ENCODE results near the gene DCAF15.
"Not testable (repeated sequence)": the region's sequence is repeated elsewhere in the genome, so short reads cannot be mapped to it uniquely, and the experiment has no call there.

Gene DCAF15

DNA sequence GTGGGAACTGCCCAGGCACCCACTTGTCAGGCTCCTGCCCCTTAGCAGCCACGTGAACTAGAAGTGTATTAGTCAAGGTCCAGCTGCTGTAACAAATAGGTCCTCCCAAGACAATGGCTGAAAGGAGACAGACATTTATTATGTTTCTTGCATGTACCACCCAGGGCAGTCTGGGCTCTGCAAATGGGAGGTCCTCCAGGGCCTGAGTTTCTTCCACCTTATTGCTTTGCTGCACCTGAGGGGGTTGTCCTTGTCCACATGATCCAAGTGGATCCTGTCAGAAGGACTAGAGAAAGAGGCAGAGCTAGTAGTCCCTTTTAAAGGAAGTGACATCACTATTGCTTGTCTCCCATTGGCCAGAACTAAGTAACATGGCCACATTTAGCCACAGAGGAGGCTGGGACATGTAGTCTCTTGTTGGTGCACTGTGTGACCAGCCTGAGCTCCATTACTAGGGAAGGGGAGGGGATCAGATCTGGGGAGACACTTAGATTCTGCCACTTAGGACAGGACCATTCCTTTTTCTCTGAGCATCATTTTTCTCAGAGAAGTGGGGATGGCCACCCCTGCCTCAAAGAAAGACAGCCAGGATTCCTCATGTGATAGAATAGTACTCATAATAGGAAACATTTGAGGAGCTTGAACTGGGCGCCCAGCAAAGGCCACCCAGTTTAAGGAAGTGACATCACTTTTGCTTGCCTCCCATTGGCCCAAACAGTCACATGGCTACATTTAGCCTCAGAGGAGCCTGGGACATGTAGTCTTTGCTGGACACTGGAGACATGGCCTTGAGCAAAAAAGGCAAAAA, 31.2 kb upstream of the DCAF15 start:
- H3K4me3 Mint-ChIP-seq = no peak overlapping the region
- ATAC-seq (replicated peaks) = peak; percentile 78
- H3K36me3 Mint-ChIP-seq (ENCODE audit: insufficient read depth) = peaks cover 28% of the 10 kb centered on the region
- peak overlapping the region; percentile 10 to 68 for H3K27ac Mint-ChIP-seq
- no peaks in the 10 kb centered on the region for H3K9me3 Mint-ChIP-seq
- H3K27me3 Mint-ChIP-seq = no peaks in the 10 kb centered on the region
- H3K4me1 Mint-ChIP-seq (ENCODE audit: low read depth in 2 of 2) = no peaks in the 10 kb centered on the region
- no peak for DNase-seq

DNA sequence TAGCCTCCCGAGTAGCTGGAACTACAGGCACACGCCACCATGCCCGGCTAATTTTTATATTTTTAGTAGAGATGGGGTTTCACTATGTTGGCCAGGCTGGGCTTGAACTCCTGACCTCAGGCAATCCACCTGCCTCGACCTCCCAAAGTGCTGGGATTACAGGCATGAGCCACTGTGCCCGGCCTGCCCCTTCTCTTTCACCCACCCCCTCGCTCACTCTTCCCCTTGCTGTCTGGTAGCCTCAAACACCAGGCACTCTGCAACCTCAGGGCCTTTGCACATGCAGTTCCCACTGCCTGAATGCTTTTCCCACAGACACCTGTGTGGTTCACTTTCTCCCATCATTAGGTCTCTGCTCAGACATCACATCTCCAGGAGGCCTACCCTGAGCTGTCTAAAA, 30.2 kb upstream of the DCAF15 start:
- not testable (repeated sequence) for ATAC-seq (replicated peaks)

DNA sequence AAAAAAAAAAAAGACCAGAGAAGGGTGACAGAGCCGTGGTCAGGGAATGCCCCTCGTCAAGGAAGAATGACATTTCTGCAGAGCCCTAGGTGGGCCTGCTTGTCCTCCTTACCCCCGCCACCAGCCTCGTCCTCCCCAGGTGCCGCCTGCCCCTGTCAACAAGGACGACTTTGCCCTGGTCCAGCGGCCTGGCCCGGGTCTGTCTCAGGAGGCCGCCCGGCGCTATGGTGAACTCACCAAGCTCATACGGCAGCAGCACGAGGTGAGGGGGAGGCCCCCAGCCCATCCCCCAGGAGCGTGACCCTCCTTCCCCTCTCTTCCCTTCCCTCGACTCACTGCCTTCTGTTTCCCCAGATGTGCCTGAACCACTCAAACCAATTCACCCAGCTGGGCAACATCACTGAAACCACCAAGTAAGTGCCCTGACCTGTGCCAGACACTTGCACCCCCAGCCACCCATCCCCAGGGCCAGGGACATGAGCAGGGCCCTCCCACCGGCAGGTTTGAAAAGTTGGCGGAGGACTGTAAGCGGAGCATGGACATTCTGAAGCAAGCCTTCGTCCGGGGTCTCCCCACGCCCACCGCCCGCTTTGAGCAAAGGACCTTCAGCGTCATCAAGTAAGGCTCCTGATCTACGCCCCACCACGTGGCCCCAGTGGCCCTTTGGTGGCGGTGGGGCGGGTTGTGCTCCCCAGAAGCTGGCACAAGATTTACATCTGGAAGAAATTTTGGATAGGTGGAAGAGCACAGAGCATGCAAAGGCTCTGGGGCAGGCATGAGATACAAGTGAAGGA, 28.9 kb upstream of the DCAF15 start:
- no peak for ATAC-seq (replicated peaks)
- DNase-seq = no peak
- no peak overlapping the region for H3K4me3 Mint-ChIP-seq
- H3K27me3 Mint-ChIP-seq = no peaks in the 10 kb centered on the region
- peak overlapping the region in 1 of 2 donors; percentile 49 for H3K27ac Mint-ChIP-seq
- H3K4me1 Mint-ChIP-seq (ENCODE audit: low read depth in 2 of 2) = no peaks in the 10 kb centered on the region
- no peaks in the 10 kb centered on the region for H3K9me3 Mint-ChIP-seq
- peaks cover 31% of the 10 kb centered on the region for H3K36me3 Mint-ChIP-seq (ENCODE audit: insufficient read depth)

More for the DNA sequence above, 30.2 kb upstream of the DCAF15 start:
- not testable (repeated sequence) for H3K9me3 Mint-ChIP-seq; H3K4me1 Mint-ChIP-seq (ENCODE audit: low read depth in 2 of 2); DNase-seq; H3K4me3 Mint-ChIP-seq; H3K27me3 Mint-ChIP-seq
- peak overlapping the region; percentile 16 to 31 for H3K27ac Mint-ChIP-seq
- H3K36me3 Mint-ChIP-seq (ENCODE audit: insufficient read depth) = peaks cover 28% of the 10 kb centered on the region

DNA sequence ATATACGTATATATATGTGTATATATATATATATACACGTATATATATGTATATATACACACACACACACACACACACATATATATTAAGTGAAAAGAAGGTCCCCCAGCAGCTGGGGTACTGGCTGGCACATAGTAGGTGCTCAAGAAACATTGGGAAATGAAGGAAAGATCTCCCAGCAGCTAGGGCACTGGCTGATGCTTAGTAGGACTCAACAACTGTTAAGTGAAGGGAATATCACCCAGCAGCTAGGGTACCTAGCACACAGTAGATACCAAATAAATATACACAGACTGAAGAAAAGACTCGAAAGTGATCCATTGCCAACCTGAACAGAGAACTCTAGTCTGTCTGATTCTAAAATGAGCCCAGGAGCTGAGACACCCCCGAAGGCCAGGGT, 26.3 kb upstream of the DCAF15 start:
- H3K4me3 Mint-ChIP-seq = no peak overlapping the region
- peaks cover 31% of the 10 kb centered on the region for H3K36me3 Mint-ChIP-seq (ENCODE audit: insufficient read depth)
- no peaks in the 10 kb centered on the region for H3K27me3 Mint-ChIP-seq
- ATAC-seq (replicated peaks) (no peak), DNase-seq (no peak)
- no peak overlapping the region for H3K27ac Mint-ChIP-seq
- no peaks in the 10 kb centered on the region for H3K9me3 Mint-ChIP-seq
- no peaks in the 10 kb centered on the region for H3K4me1 Mint-ChIP-seq (ENCODE audit: low read depth in 2 of 2)

DNA sequence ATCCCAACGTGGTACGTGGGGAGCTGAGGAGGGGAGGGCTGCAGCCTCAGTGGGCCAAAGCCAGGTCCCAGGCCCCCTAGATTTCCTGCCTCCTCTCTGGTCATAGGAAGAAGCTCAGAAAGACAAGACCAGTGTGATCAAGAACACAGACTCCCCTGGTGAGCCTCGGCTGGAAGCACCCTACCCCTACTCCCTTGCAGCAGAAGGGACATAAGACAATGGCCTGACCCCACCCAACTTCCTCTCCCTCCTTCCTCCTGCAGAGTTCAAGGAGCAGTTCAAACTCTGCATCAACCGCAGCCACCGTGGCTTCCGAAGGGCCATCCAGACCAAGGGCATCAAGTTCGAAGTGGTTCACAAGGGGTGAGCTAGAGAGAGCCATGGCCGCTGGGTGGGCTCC, 25.6 kb upstream of the DCAF15 start:
- Mint-ChIP-seq H3K4me1 (ENCODE audit: low read depth in 2 of 2) (no peaks in the 10 kb centered on the region), H3K36me3 (ENCODE audit: insufficient read depth) (peaks cover 26% of the 10 kb centered on the region), H3K4me3 (no peak overlapping the region), H3K9me3 (no peaks in the 10 kb centered on the region), H3K27ac (peak overlapping the region in 1 of 2 donors; percentile 61), H3K27me3 (no peaks in the 10 kb centered on the region)
- DNase-seq = no peak
- ATAC-seq (replicated peaks) = no peak

DNA sequence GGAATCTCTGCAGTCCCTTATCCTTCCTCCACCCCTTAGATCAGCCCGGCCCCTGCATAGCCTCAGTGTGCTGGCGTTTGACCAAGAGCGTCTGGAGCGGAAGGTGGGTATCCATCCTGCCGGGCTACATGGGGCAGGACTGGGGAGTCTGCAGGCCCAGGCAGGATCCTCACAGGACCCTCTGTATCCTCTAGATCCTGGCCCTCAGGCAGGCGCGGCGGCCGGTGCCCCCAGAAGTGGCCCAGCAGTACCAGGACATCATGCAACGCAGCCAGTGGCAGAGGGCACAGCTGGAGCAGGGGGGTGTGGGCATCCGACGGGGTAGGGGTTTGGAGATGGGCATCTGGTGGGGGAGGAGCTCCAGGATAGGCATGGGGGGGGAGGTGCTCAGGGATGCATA, 23.0 kb upstream of the DCAF15 start:
- H3K27me3 Mint-ChIP-seq = no peaks in the 10 kb centered on the region
- DNase-seq = no peak
- H3K27ac Mint-ChIP-seq = no peak overlapping the region
- no peak overlapping the region for H3K4me3 Mint-ChIP-seq
- no peak for ATAC-seq (replicated peaks)
- H3K9me3 Mint-ChIP-seq = no peaks in the 10 kb centered on the region
- no peaks in the 10 kb centered on the region for H3K4me1 Mint-ChIP-seq (ENCODE audit: low read depth in 2 of 2)
- peaks cover 6% of the 10 kb centered on the region for H3K36me3 Mint-ChIP-seq (ENCODE audit: insufficient read depth)

DNA sequence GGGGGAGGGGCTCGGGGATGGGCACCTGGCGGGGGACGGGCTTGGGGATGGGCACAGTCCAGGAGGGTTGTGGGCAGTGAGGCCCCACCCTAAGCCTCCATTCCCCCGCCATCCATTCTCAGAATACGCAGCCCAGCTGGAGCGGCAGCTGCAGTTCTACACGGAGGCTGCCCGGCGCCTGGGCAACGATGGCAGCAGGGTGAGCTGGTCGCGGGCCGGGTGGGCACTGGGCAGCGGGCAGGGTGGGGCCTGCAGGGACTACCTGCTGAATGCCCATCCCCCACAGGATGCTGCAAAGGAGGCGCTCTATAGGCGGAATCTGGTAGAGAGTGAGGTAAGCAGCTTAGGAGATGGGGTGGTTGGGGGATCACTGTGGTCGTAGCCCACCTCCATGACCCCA, 22.4 kb upstream of the DCAF15 start:
- Mint-ChIP-seq H3K4me3 (no peak overlapping the region), H3K4me1 (ENCODE audit: low read depth in 2 of 2) (no peaks in the 10 kb centered on the region), H3K27ac (no peak overlapping the region), H3K9me3 (no peaks in the 10 kb centered on the region), H3K36me3 (ENCODE audit: insufficient read depth) (peaks cover 6% of the 10 kb centered on the region), H3K27me3 (no peaks in the 10 kb centered on the region)
- DNase-seq (no peak), ATAC-seq (replicated peaks) (no peak)

DNA sequence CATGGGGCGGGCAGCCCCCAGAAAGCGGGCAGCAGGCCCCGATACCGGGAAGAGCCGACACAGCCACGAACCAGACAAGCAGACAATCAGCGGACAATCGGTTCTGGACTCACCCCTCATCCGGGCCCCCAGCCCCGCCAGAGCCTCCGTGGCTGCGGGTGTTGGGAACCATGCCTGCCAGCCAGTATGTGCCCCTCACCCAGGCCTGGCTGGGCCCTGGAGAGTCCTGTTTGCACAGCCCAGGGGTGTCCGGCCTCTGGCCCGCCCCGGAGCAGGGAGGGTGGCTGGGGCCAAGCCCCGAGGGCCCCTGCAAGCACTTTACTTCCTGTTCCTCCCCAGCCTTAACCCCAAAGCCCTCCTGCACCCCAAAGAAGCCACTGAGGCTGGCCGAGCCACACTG, 21.9 kb upstream of the DCAF15 start:
- H3K36me3 Mint-ChIP-seq (ENCODE audit: insufficient read depth) = peaks cover 6% of the 10 kb centered on the region
- no peak for ATAC-seq (replicated peaks)
- H3K27ac Mint-ChIP-seq = no peak overlapping the region
- no peak overlapping the region for H3K4me3 Mint-ChIP-seq
- no peaks in the 10 kb centered on the region for H3K27me3 Mint-ChIP-seq
- no peaks in the 10 kb centered on the region for H3K4me1 Mint-ChIP-seq (ENCODE audit: low read depth in 2 of 2)
- H3K9me3 Mint-ChIP-seq = no peaks in the 10 kb centered on the region
- no peak for DNase-seq

DNA sequence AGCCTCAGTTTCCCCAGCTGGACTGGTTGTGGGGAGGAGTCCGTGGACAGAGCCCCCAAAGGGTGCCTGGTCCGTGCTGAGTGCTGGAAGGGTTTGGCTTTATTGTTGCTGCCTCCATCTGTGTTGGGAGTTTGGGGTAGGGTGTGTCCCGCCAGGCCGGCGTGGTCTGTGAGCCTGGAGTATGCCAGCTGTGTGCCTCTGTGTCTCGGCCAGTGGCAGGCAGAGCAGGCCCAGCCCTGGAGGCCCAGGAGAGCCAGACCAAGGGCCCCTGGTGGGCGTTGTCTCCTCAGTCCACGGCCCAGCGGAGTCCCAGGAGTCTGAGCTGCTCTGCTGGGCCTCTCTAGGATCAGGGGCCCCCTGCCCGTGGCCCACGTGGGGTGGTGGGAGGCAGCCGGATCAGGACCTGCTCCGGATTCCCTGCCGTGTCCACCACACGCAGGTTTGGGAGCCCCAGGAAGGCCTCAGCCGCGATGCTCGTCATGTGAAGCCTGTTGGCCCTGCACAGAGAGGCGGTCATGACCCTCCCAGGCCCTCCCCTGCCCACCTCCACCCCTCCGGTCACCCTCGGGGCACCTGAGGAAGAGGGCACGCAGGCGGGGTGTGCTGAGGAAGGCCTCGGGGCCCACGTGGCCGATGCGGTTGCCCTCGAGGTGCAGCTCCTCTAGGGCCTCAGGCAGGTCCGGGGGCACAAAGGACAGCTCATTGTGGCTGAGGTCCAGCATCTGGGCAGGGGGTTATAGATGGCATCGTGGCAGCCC, 20.7 kb upstream of the DCAF15 start:
- Mint-ChIP-seq H3K4me1 (ENCODE audit: low read depth in 2 of 2) (no peaks in the 10 kb centered on the region), H3K27me3 (no peaks in the 10 kb centered on the region), H3K4me3 (no peak overlapping the region), H3K27ac (no peak overlapping the region), H3K36me3 (ENCODE audit: insufficient read depth) (peaks cover 6% of the 10 kb centered on the region), H3K9me3 (no peaks in the 10 kb centered on the region)
- DNase-seq (no peak), ATAC-seq (replicated peaks) (no peak)

DNA sequence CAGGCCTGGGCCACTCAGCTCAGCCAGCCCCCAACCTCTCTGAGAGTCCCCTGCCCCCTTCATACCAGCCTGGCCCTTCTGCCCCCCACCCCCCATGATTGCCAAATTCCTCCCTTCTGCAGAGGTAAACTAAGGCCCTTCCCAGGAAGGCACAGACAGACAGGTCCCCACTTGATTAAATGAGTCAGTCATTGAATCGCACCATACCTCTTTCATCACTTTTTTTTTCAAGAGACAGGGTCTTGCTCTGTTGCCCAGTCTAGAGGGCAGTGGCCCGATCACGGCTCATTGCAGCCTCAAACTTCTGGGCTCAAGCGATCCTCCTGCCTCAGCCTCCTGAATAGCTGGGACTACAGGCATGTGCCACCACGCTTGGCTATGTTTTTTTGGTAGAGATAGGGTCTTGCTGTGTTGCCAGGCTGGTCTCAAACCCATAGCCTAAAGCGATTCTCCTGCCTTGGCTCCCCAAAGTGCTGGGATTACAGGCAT, 20.1 kb upstream of the DCAF15 start:
- Mint-ChIP-seq H3K27me3 (peaks cover 1 to 3% of the 10 kb centered on the region in 2 donors), H3K4me3 (no peak overlapping the region), H3K4me1 (ENCODE audit: low read depth in 2 of 2) (no peaks in the 10 kb centered on the region), H3K27ac (no peak overlapping the region), H3K36me3 (ENCODE audit: insufficient read depth) (peaks cover 6% of the 10 kb centered on the region), H3K9me3 (no peaks in the 10 kb centered on the region)
- DNase-seq = no peak
- no peak for ATAC-seq (replicated peaks)

DNA sequence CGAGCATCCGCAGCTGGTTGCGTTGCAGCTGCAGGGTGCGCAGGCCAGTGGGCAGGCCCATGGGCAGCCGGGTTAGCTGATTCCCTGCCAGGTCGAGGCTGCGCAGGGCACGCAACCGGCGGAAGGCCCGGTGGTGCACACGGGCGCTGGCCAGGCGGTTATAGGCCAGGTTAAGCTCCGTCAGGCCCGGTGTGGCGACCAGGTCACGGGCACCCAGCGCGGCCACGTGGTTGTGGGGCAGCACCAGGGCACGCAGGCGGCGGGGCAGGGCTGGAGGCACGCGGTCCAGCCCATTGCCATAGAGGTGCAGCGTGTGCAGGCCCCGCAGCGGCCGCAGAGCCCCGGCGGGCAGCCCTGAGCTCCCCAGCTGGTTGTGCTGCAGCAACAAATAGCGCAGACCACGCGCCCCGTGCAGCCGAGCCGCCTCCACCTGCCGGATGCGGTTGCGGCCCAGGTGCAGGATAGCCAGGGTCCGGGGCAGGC, 19.4 kb upstream of the DCAF15 start:
- DNase-seq (no peak), ATAC-seq (replicated peaks) (no peak)
- no peak overlapping the region for H3K27ac Mint-ChIP-seq
- H3K4me3 Mint-ChIP-seq = no peak overlapping the region
- no peaks in the 10 kb centered on the region for H3K9me3 Mint-ChIP-seq
- H3K36me3 Mint-ChIP-seq (ENCODE audit: insufficient read depth) = peaks cover 6% of the 10 kb centered on the region
- H3K4me1 Mint-ChIP-seq (ENCODE audit: low read depth in 2 of 2) = peaks cover 0 to 4% of the 10 kb centered on the region in 2 donors
- H3K27me3 Mint-ChIP-seq = peaks cover 6 to 10% of the 10 kb centered on the region in 2 donors

DNA sequence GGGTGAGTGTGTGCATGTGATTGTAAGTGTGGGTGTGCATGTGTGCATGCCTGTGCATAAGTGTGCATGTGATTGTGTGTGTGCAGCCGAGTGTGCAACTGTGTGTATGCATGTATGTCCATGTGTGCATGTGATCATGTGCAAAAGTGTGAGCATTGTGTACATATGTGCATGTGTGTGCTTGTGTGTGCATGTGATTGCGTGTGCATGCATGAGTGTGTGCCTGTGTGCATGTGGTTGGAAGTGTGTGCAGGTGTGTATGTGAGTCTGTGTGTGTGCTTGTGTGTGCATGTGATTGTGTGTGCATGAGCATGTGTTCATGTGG, 17.6 kb upstream of the DCAF15 start:
- Mint-ChIP-seq H3K9me3 (no peaks in the 10 kb centered on the region), H3K27me3 (peaks cover 6 to 10% of the 10 kb centered on the region in 2 donors), H3K4me1 (ENCODE audit: low read depth in 2 of 2) (peaks cover 0 to 4% of the 10 kb centered on the region in 2 donors), H3K4me3 (no peak overlapping the region), H3K36me3 (ENCODE audit: insufficient read depth) (no peaks in the 10 kb centered on the region), H3K27ac (no peak overlapping the region)
- no peak for ATAC-seq (replicated peaks)
- DNase-seq = no peak

DNA sequence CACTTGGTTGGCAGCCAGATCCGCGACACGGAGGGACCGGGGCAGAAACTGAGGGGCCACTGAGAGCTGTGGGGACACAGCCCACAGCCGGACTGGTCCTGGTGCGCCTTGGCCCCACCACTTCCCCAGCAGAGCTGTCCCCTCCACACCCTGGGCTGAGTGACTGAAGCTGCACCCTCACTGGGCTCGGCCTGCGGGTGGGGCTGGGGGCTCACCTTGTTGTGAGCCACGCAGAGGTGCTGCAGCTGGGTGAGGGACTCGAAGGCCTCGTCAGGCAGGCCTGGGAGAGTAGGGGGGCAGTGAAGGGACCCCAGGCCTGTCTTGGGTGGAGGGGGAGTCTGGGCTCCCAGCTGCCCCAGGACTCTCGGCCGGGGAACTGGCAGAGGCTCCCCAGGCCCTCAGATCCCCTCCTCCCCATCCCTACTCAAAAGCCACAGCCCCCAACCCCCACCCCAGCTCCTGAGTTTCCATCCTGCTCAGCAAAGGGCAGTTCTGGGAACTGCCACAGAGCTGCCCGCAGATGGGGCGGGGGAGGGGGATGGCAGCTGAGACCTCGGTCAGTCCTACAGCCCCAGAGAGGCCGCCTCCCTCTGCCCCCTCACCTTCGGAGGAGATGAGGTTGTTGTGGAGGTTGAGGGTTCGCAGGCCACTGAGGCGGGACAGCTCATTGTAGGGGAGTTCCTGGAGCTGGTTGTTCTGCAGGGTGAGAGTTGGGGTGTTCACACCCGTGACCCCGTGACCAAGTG, 16.4 kb upstream of the DCAF15 start:
- Mint-ChIP-seq H3K36me3 (ENCODE audit: insufficient read depth) (no peaks in the 10 kb centered on the region), H3K9me3 (no peaks in the 10 kb centered on the region), H3K27ac (no peak overlapping the region), H3K4me3 (no peak overlapping the region), H3K4me1 (ENCODE audit: low read depth in 2 of 2) (peaks cover 0 to 4% of the 10 kb centered on the region in 2 donors), H3K27me3 (peaks cover 6 to 10% of the 10 kb centered on the region in 2 donors)
- DNase-seq (no peak), ATAC-seq (replicated peaks) (no peak)
